B cell (primary cell): ENCODE results near the gene STK4.

Source experiments
- EZH2 ChIP-seq: IDR thresholded peaks from 2 replicates; pipeline ENCODE4 v1.6.1; 2012; ENCODE audit warnings: borderline replicate concordance, low read depth, mild to moderate bottlenecking, moderate library complexity, low read length; ENCODE audit not compliant: insufficient read depth, poor library complexity, severe bottlenecking
- TF ChIP-seq, protein P1 (sequence below): fragments of 200-600 bp; IDR thresholded peaks from one replicate; pipeline ENCODE4 v1.8.0; 2022; ENCODE audit warnings: antibody characterized with exemption, mild to moderate bottlenecking

DNA sequence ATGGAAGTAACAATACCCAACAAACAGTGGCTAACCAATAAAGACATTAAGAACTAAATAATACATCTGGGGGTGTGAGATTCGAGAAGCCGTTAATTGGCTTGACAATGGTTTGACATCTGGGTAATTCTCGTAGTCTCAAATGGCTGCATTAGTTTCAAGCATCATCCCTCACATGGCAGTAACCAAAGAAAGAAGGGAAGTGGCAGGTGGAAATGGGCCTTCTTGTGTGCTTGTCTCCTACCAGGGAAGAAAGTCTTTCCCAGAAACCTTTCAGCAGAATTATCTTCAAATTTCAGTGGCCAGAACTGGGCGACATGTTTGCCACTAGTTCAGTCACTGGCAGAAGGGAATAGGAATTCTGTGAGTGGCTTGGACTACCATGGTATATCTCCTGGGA is 10.4 kb downstream of the STK4 start:
- TF ChIP-seq, protein P1, sequence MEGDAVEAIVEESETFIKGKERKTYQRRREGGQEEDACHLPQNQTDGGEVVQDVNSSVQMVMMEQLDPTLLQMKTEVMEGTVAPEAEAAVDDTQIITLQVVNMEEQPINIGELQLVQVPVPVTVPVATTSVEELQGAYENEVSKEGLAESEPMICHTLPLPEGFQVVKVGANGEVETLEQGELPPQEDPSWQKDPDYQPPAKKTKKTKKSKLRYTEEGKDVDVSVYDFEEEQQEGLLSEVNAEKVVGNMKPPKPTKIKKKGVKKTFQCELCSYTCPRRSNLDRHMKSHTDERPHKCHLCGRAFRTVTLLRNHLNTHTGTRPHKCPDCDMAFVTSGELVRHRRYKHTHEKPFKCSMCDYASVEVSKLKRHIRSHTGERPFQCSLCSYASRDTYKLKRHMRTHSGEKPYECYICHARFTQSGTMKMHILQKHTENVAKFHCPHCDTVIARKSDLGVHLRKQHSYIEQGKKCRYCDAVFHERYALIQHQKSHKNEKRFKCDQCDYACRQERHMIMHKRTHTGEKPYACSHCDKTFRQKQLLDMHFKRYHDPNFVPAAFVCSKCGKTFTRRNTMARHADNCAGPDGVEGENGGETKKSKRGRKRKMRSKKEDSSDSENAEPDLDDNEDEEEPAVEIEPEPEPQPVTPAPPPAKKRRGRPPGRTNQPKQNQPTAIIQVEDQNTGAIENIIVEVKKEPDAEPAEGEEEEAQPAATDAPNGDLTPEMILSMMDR, result no peak
- no peak for TF ChIP-seq EZH2
